ENCODE results near the gene ORC3.
"Not testable (repeated sequence)": the region's sequence is repeated elsewhere in the genome, so short reads cannot be mapped to it uniquely, and the experiment has no call there.

ORC3 gene

GRCh38 chr6:87661016-87661415 lies 71.1 kb downstream of the ORC3 start:
- DNase-seq (ENCODE audit: low spot score): no peak

GRCh38 chr6:87661503-87661902 lies 71.6 kb downstream of the ORC3 start:
- DNase-seq (ENCODE audit: low spot score): no peak

- no peak for DNase-seq (ENCODE audit: low spot score)
These were observed 73.5 kb downstream of the ORC3 start for GRCh38 chr6:87663434-87663833.

- DNase-seq (ENCODE audit: low spot score): no peak
These were observed 75.1 kb downstream of the ORC3 start for GRCh38 chr6:87664921-87665485.

- no peak for DNase-seq (ENCODE audit: low spot score)
These were observed 77.1 kb downstream of the ORC3 start for GRCh38 chr6:87667032-87667431.

GRCh38 chr6:87668013-87668412 lies 78.1 kb downstream of the ORC3 start:
- DNase-seq (ENCODE audit: low spot score): no peak

GRCh38 chr6:87669051-87669450 lies 79.1 kb downstream of the ORC3 start:
- DNase-seq (ENCODE audit: low spot score): no peak

GRCh38 chr6:87670707-87671106 lies 80.8 kb downstream of the ORC3 start:
- no peak for DNase-seq (ENCODE audit: low spot score)

GRCh38 chr6:87671555-87672029 lies 81.7 kb downstream of the ORC3 start:
- DNase-seq (ENCODE audit: low spot score): no peak

GRCh38 chr6:87672641-87673040 lies 82.7 kb downstream of the ORC3 start:
- no peak for DNase-seq (ENCODE audit: low spot score)

- no peak for DNase-seq (ENCODE audit: low spot score)
These were observed 83.3 kb downstream of the ORC3 start for GRCh38 chr6:87673237-87673636.

GRCh38 chr6:87674290-87674689 lies 84.4 kb downstream of the ORC3 start:
- no peak for DNase-seq (ENCODE audit: low spot score)

- no peak for DNase-seq (ENCODE audit: low spot score)
These were observed 85.2 kb downstream of the ORC3 start for GRCh38 chr6:87675004-87675681.

- no peak for DNase-seq (ENCODE audit: low spot score)
These were observed 92.4 kb downstream of the ORC3 start for GRCh38 chr6:87682310-87682709.

GRCh38 chr6:87683890-87684289 lies 94.0 kb downstream of the ORC3 start:
- no peak for DNase-seq (ENCODE audit: low spot score)

- no peak for DNase-seq (ENCODE audit: low spot score)
These were observed 95.1 kb downstream of the ORC3 start for GRCh38 chr6:87684895-87685654.

GRCh38 chr6:87686636-87687205 lies 96.8 kb downstream of the ORC3 start:
- DNase-seq (ENCODE audit: low spot score): not testable (repeated sequence)

- DNase-seq (ENCODE audit: low spot score): no peak
These were observed 97.4 kb downstream of the ORC3 start for GRCh38 chr6:87687296-87687695.

GRCh38 chr6:87687893-87688292 lies 98.0 kb downstream of the ORC3 start:
- not testable (repeated sequence) for DNase-seq (ENCODE audit: low spot score)

- no peak for DNase-seq (ENCODE audit: low spot score)
These were observed 100.5 kb downstream of the ORC3 start for GRCh38 chr6:87690441-87690840.

- no peak for DNase-seq (ENCODE audit: low spot score)
These were observed 102.2 kb downstream of the ORC3 start for GRCh38 chr6:87692086-87692485.

GRCh38 chr6:87696817-87697216 lies 106.9 kb downstream of the ORC3 start:
- DNase-seq (ENCODE audit: low spot score): not testable (repeated sequence)
